GM18951 (cell line): ENCODE results near the gene TIMP1.

ENCODE experiments used
- POLR2A ChIP-seq: IDR thresholded peaks from 4 replicates; pipeline ENCODE4 v1.6.1; 2011; ENCODE audit warnings: mild to moderate bottlenecking; ENCODE audit not compliant: insufficient read length, insufficient read depth; ENCODE audit errors: extremely low read depth
- in situ Hi-C: fragments of 300-500 bp; cut with MboI; formaldehyde crosslinking; loops from one replicate; pipeline ENCODE4 v1.12.0; 2022; ENCODE audit warnings: low sequenced_read_pairs, mixed read lengths, inconsistent platforms; ENCODE audit not compliant: unreplicated experiment

The TIMP1 gene

DNA sequence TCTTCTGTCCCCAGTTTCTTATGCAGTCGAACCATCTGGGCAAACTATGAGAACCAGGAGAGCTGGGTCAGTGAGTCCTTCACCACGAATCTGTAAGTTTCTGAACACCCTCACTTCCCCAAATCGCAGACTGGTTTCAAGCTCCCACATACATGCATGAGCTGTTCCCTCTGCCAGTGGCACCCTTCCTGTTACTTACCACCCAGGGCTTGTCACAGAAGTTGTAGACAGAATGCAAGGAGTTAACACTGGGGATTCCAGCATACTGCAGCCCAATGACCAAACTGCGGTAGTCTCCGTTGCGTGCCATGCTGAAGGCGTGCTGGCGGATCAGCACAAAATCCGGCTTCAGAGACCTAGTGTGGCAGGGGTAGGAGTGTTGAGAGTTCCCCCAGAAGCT, 22.8 kb downstream of the TIMP1 start:
- no peak for TF ChIP-seq POLR2A
- in situ Hi-C loops: no loop called here

DNA sequence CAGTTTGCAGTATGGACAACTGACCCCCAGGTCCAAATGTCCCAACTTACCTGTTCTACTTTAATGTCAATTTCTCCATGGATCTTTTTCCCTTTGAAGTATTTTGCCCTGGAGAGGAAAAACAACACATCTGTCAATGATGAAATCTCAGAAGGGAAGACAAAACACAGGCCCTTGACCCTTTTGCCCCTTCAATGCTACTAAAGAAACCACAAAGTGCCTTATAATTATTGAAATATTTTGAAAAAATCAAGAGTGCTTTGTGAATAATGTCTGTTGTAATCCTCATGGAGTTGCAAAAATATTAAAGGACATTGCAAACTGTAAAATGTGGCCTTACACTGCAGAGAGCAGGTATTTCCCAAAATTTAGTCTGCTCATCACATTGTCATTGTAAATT, 24.9 kb downstream of the TIMP1 start:
- in situ Hi-C loops: no loop called here
- TF ChIP-seq POLR2A: no peak

DNA sequence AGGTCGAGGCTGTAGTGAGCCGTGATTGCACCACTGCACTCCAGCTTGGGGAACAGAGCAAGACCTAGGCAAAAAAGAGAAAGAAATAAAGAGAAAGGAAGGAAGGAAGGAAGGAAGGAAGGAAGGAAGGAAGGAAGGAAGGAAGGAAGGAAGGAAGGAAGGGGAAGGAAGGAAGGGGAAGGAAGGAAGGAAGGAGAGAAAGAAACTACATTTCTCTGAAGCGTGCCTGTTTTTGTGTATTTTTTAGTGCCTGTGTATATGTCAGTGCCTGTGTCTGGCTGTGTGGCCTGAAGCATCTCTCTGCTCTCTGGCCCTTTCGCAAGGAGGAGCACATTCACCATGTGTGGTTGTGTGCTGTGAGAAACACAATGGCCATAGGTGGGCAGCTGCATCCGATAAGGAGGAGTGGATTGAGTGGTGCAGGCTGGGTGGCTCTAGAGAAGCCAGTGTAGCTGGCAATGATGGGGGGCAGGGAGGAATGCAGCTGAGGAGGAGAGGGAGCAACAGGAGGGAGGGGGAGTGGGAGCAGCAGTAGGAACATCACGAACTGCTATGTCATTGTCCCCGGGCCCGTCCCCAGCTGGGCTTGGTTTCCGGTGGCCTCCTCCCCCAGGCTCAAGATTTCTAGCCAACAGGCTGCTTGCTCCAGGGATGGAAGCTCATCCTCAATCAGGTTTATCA, 26.0 kb downstream of the TIMP1 start:
- TF ChIP-seq POLR2A: no peak
- in situ Hi-C loops: no loop called here

DNA sequence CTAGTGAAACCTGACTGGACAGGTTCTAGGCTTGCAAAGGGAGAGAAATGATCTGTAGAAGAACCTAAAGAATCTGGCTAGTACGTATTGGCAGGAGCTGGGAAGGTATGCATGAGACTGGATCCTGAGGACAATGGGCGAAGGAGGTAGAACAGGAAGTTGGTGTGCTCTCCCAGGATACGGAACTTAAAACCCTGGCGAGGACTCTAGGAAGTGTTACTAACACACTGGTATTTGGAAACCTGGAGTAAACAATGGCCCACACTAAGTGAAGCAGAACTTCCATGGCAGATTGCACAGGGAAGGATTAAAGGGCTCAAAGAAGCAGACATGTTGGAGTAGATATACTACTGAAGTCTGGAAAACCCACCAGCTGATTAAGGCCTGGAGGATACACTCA, 28.3 kb downstream of the TIMP1 start:
- in situ Hi-C loops: no loop called here
- TF ChIP-seq POLR2A: no peak

DNA sequence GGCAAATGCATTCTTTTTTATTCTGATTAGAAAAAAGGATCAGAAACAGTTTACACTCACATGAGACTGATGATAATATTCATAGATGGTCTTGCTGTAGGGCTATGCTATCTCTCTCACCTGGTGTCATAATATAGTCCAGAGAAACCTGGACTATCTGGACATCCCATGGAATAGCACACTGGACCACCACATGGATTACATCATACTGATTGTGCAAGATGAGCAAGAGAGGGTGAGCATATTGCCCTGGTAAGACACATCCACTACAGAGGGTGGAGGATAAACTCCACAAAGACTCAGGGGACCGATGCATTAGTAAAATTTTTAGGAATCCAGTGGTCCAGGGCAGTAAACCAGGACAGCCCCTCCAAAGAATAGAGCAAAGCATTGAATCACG, 29.3 kb downstream of the TIMP1 start:
- in situ Hi-C loops: no loop called here
- TF ChIP-seq POLR2A: no peak

DNA sequence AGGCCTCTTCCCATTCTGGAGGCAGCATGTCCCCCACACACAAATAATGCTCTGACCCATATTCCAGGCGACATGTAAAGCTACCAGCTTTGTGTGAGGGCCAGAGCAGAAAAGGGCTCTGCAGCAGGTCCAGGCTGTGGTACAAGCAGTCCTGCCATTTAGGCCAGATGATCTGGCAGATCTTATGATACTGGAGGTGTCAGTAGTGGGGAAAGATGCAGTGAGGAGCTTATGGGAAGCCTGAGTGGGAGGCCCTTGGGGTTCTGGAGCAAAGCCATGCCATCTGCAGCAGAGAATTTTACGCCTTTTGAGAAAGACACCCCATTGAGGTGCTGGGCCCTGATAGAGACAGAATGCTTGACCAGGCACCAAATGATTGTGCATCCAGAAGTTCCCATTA, 29.7 kb downstream of the TIMP1 start:
- TF ChIP-seq POLR2A: no peak
- in situ Hi-C loops: no loop called here

DNA sequence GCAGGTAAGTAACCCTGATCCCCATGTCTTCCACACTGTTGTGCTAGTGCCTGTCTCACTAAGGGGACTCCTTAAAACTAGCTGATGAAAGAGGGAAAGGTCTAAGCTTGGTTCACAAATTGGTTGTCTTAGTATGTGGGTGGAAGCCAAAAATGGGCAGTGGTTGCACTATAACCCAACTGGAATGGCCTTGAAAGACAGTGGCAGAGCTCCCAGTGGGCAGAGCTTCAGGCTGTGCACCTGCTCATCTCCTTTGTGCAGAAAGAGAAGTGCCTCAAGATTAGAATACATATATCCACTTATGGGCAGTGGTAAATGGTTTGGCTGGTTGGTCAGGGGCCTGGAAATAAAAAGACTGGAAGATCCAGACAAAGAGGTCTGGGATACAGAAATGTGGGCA, 30.2 kb downstream of the TIMP1 start:
- in situ Hi-C loops: no loop called here
- TF ChIP-seq POLR2A: no peak

DNA sequence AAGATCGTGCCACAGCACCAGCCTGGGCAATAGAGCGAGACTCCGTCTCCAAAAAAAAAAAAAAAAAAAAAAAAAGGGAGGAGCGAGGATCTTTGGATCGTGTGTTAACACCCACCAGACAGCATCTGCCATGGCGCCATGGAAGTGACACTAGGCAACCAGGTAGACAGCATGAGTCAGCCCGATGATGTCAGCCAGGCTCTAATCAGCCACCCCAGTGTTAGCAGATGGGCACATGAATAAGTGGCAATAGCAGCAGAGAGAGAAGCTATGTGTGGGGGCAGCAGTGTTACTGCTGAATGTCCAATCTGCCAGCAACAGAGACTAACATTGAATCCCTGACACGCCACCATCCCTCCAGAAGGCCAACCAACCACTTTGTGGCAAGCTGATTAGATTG, 30.8 kb downstream of the TIMP1 start:
- TF ChIP-seq POLR2A: no peak
- in situ Hi-C loops: no loop called here

DNA sequence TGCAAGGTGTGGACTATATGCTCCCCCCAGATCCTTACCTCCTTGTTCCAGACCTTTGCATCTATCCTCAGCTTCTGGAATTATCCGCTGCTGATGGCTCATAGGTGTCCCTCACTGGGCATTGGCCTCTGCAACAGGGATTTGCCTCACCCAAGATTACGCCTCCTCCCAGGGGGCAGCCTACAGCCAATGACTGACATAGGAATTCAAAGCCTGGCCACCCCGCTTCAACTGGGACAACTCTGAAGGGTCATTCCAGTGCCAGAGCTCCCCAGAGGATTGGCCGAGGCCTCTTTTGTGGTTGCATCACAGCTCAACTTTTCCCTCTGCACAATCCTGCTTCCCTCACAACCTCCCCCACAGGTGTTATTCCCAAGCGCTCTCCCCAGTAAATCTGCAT, 32.4 kb downstream of the TIMP1 start:
- in situ Hi-C loops: no loop called here
- TF ChIP-seq POLR2A: no peak

DNA sequence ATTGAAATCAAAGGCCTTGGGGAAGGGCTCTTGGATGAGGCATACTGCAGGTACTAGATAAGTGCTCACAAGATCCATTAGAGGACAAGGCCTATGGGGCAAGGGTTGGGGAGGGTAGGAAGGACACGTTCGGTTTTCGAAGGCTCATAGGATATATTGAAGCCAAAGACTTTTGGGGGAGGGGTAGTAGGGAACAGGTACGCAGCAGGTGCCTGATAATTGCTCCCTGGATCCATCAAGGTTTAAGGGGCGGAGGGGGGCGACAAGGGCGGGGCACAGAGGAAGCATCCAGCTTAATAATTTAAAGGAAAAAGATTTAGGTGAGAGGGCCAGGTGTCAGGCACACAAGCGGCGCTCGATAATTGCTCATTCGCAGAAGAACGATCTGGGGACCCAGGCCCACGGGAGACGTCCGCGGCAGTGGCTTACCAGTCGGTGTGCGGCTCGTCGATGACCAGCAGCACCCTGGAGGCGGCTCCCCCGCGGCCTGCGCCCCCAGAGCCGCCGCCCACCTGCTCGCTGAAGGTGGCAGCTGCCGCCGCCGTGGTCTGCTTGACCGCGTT, 36.8 kb downstream of the TIMP1 start:
- in situ Hi-C loops: no loop called here
- TF ChIP-seq POLR2A: no peak

DNA sequence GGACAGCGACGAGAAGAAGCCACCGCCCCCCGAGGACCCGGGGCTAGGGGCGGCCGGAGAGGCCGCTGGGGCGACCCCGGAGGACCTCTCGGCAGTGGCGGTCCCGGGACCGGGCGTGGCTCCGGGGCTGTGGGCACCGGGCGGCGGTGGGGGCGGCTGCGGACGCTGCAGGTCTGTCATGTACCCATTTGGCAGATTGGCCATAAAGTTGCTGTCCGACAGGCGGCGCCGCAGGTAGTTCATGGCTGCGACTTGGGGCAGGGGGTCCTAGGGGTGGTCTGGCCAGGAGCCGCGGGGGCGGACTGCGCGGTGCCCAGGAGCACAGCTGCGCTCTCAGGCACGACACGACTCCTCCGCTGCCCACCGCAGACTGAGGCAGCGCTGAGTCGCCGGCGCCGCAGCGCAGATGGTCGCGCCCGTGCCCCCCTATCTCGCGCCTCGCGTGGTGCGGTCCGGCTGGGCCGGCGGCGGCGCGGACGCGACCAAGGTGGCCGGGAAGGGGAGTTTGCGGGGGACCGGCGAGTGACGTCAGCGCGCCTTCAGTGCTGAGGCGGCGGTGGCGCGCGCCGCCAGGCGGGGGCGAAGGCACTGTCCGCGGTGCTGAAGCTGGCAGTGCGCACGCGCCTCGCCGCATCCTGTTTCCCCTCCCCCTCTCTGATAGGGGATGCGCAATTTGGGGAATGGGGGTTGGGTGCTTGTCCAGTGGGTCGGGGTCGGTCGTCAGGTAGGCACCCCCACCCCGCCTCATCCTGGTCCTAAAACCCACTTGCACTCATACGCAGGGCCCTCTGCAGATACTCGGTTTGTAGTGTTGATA, 37.5 kb downstream of the TIMP1 start, which contains the start of gene SYN1:
Gene SYN1 (minus strand): TSS at position 372 of the 817 bp plus-strand sequence. CDS start 129 bp downstream, at position 243.
- in situ Hi-C loops: no loop called here
- no peak for TF ChIP-seq POLR2A

DNA sequence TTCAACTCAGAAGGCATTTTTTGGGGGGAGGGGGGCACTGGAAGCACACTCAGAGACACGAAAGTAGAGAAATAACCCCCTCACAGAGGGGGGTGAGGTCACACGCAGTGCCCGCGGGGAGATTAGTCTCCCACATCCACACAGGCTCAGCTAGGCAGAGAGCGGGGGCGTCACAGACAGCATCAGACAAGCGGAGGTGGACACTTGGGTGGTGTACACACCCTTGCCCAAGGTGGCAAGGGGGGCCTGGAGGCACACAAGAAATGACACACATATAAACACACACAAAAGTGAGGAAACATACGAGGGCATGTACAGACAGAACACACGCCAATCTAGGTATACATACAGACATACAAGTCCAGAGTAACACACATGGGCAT, 38.1 kb downstream of the TIMP1 start:
- no peak for TF ChIP-seq POLR2A
- in situ Hi-C loops: no loop called here

DNA sequence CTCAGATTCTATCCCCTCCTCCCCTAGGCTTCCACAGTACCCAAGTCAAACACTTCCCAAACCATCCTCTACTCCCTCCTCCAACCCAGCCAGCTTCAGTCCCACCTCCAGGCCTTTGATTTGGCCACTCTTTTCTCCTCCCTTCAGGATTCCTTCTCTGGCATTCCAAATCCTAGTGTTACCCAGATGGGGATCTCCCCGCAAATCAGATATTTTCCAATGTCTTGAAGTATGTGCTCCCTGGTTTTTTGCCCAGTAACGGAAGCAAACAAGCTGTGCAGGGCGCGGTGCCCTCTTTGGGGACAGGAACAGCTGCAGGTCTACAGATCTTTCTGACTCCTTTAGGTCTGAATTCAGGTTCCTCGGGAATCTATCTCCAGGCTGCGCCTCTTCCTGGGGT, 39.6 kb downstream of the TIMP1 start:
- in situ Hi-C loops: no loop called here
- TF ChIP-seq POLR2A: no peak

DNA sequence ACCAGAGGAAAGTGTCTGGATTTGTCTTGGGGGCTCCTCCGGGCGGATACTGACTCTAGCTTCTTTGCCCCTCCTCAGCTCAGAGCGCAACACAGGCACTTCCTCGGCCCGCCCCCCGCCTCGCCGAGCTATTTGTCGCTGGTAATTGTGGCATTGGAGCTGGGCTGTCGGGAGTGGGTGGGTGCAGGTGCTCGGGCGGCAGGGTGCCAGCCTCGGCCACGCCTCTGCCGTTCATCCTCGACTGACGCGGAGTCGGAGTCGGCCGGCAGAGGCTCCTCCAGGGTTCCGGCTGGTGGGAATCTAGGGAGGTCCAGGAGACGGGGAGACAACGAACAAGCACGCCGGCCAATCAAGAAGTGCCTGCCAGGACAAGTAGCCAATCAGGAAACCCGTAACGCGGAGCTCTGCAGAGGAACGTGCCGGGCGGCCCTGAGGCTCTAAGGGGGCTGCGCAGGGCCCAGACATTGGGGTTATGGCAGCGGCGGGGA, 41.3 kb downstream of the TIMP1 start:
- in situ Hi-C loops: no loop called here

More for the DNA sequence above, 41.3 kb downstream of the TIMP1 start:
- TF ChIP-seq POLR2A: no peak
